VCaP (cell line): ENCODE measurements around the gene SUPT7L.
A peak's percentile ranks its signal among the peaks of the same experiment; 100 is the strongest.

Source experiments
- H3K27ac ChIP-seq: fragments of 450-650 bp; 2 replicates; pipeline ENCODE4 v1.5.1; 2017
- TF ChIP-seq, protein P1 (sequence below): fragments of 450-650 bp; conservative IDR thresholded peaks from 2 replicates; pipeline ENCODE4 v1.5.1; 2017; ENCODE audit warnings: mild to moderate bottlenecking, moderate library complexity

Gene SUPT7L

GRCh38 chr2:27664622-27665363 is 1.4 kb upstream of the SUPT7L start:
- peak overlapping the region; percentile 93; the same call in 1 of the 2 replicates for H3K27ac ChIP-seq
- TF ChIP-seq, protein P1, sequence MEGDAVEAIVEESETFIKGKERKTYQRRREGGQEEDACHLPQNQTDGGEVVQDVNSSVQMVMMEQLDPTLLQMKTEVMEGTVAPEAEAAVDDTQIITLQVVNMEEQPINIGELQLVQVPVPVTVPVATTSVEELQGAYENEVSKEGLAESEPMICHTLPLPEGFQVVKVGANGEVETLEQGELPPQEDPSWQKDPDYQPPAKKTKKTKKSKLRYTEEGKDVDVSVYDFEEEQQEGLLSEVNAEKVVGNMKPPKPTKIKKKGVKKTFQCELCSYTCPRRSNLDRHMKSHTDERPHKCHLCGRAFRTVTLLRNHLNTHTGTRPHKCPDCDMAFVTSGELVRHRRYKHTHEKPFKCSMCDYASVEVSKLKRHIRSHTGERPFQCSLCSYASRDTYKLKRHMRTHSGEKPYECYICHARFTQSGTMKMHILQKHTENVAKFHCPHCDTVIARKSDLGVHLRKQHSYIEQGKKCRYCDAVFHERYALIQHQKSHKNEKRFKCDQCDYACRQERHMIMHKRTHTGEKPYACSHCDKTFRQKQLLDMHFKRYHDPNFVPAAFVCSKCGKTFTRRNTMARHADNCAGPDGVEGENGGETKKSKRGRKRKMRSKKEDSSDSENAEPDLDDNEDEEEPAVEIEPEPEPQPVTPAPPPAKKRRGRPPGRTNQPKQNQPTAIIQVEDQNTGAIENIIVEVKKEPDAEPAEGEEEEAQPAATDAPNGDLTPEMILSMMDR, result no peak

DNA sequence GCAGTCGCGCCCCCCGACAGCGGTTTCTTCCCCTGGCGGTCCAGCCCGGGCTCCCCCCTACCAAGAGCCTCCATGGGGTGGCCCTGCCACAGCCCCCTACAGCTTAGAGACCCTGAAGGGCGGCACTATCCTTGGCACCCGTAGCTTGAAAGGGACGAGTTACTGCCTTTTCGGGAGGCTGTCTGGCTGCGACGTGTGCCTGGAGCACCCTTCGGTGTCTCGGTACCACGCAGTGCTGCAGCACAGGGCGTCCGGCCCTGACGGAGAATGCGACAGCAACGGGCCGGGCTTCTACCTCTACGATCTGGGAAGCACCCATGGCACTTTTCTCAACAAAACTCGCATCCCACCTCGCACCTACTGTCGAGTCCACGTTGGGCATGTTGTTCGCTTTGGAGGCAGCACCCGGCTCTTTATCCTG is 750 bp upstream of the SUPT7L start:
- peak overlapping the region; percentile 93 for H3K27ac ChIP-seq
- TF ChIP-seq, protein P1, result no peak

- TF ChIP-seq, protein P1, result no peak
Observed at GRCh38 chr2:27661371-27661770, 2.0 kb downstream of the SUPT7L start.

GRCh38 chr2:27655155-27655951 is 8.1 kb downstream of the SUPT7L start:
- TF ChIP-seq, protein P1, result no peak
- no peak overlapping the region for H3K27ac ChIP-seq

More at GRCh38 chr2:27661371-27661770, 2.0 kb downstream of the SUPT7L start:
- no peak overlapping the region for H3K27ac ChIP-seq

DNA sequence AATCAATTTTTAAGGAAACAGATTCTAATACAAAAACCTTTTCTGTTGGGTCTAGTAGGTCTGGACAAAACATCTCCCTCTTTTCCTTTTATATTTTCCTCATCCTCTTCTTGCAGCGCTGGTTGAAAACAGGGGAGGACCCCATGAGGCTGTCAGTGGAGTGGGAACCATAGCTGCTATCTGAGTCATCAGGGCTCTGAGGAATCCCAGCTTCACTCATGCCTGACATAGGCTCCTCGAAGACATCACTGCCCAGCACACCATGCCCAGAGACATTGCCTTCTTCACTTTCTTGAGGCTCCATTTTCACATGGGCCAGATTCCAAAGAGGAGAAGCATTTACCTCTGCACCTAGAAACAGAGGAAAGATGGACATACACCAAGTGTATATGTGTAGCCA is 10.0 kb downstream of the SUPT7L start:
- TF ChIP-seq, protein P1, result no peak
- H3K27ac ChIP-seq, result no peak overlapping the region

DNA sequence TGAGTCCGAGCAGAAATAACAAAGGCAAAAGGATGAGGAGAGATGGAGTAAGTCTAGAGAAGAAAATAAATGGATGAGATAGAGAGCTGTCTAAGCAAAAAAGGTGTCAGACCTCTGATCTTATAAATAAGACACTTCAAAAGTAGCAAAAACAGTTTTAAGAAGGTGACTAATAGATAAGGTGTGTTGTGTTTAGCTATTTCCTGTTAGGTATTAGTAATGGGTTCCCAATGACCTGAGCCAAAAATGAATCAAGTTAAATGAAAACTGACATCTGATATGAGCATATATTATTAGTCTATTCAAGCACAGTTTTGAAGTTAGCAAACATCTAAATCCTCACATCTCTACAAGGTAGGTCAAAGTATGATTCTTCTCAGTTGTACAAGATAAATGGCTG is 10.6 kb downstream of the SUPT7L start:
- TF ChIP-seq, protein P1, result no peak
- no peak overlapping the region for H3K27ac ChIP-seq

- TF ChIP-seq, protein P1, result no peak
- H3K27ac ChIP-seq, result no peak overlapping the region
Observed at GRCh38 chr2:27652341-27652740, 11.1 kb downstream of the SUPT7L start.
